Suppressor macrophage treated with lipopolysaccharide for 1 hour (primary cell): ENCODE data around the gene MAP2K3.
"Not testable (repeated sequence)": the region's sequence is repeated elsewhere in the genome, so short reads cannot be mapped to it uniquely, and the experiment has no call there.

Experiments used
- DNase-seq, 3 donors: peaks; one replicate each; pipeline ENCODE4 v3.0.0-alpha.2; 2020 to 2022

Gene MAP2K3

GRCh38 chr17:21313761-21314160 is 29.2 kb downstream of the MAP2K3 start:
- not testable (repeated sequence) for DNase-seq

GRCh38 chr17:21314261-21314664 is 29.8 kb downstream of the MAP2K3 start:
- DNase-seq, result not testable (repeated sequence)

- DNase-seq, result not testable (repeated sequence)
Observed at GRCh38 chr17:21314701-21315111, 30.2 kb downstream of the MAP2K3 start.

GRCh38 chr17:21315246-21316000 is 30.9 kb downstream of the MAP2K3 start:
- peak in 1 of 3 donors; percentile 16 for DNase-seq

- peak in 1 of 3 donors; percentile 18 for DNase-seq
Observed at GRCh38 chr17:21316212-21316886, 31.8 kb downstream of the MAP2K3 start.

GRCh38 chr17:21316887-21317500 is 32.5 kb downstream of the MAP2K3 start:
- DNase-seq, result peak in 1 of 3 donors; percentile 10

- DNase-seq, result not testable (repeated sequence)
Observed at GRCh38 chr17:21317821-21318220, 33.3 kb downstream of the MAP2K3 start.

GRCh38 chr17:21318439-21318838 is 33.9 kb downstream of the MAP2K3 start:
- DNase-seq, result no peak

GRCh38 chr17:21318856-21319255 is 34.3 kb downstream of the MAP2K3 start:
- not testable (repeated sequence) for DNase-seq

- not testable (repeated sequence) for DNase-seq
Observed at GRCh38 chr17:21319256-21319655, 34.7 kb downstream of the MAP2K3 start.

GRCh38 chr17:21319686-21320375 is 35.3 kb downstream of the MAP2K3 start:
- not testable (repeated sequence) for DNase-seq

GRCh38 chr17:21320430-21320829 is 35.9 kb downstream of the MAP2K3 start:
- not testable (repeated sequence) for DNase-seq

- not testable (repeated sequence) for DNase-seq
Observed at GRCh38 chr17:21321061-21321460, 36.5 kb downstream of the MAP2K3 start.

- not testable (repeated sequence) for DNase-seq
Observed at GRCh38 chr17:21321744-21322191, 37.3 kb downstream of the MAP2K3 start.

GRCh38 chr17:21323257-21324111 is 39.0 kb downstream of the MAP2K3 start:
- not testable (repeated sequence) for DNase-seq

- not testable (repeated sequence) for DNase-seq
Observed at GRCh38 chr17:21324741-21325140, 40.2 kb downstream of the MAP2K3 start.

- DNase-seq, result not testable (repeated sequence)
Observed at GRCh38 chr17:21327921-21328320, 43.4 kb downstream of the MAP2K3 start.

GRCh38 chr17:21328778-21329177 is 44.3 kb downstream of the MAP2K3 start:
- not testable (repeated sequence) for DNase-seq

- no peak for DNase-seq
Observed at GRCh38 chr17:21330436-21331160, 46.1 kb downstream of the MAP2K3 start.

GRCh38 chr17:21336541-21337294 is 52.2 kb downstream of the MAP2K3 start:
- not testable (repeated sequence) for DNase-seq
